Endothelial cell of umbilical vein (primary cell): Measurements from ENCODE around the gene KRTAP10-2.

ENCODE experiments used
- FOS ChIP-seq: IDR thresholded peaks from 2 replicates; pipeline ENCODE4 v1.6.1; 2011; ENCODE audit warnings: mild to moderate bottlenecking, low read length, moderate library complexity, borderline replicate concordance; ENCODE audit not compliant: insufficient read depth
- POLR2A ChIP-seq: IDR thresholded peaks from 2 replicates; pipeline ENCODE4 v1.6.1; 2012; ENCODE audit warnings: low read depth, mild to moderate bottlenecking, control low read depth, low read length
- TF ChIP-seq, protein P1 (sequence below): IDR thresholded peaks from 2 replicates; pipeline ENCODE4 v1.6.1; 2011; ENCODE audit not compliant: insufficient read depth, insufficient read length
- TF ChIP-seq, protein P2 (sequence below), 2 donors: IDR thresholded peaks; 1 replicate in 1 of 2; 2 replicates in 1 of 2; pipeline ENCODE4 v1.5.1; 2011; ENCODE audit warnings: low read length in 2 of 2, mild to moderate bottlenecking in 2 of 2, moderate library complexity in 2 of 2, control low read depth in 1 of 2, inconsistent platforms in 1 of 2, low read depth in 1 of 2; ENCODE audit not compliant: insufficient read depth in 1 of 2; ENCODE audit errors: extremely low read depth in 1 of 2

DNA sequence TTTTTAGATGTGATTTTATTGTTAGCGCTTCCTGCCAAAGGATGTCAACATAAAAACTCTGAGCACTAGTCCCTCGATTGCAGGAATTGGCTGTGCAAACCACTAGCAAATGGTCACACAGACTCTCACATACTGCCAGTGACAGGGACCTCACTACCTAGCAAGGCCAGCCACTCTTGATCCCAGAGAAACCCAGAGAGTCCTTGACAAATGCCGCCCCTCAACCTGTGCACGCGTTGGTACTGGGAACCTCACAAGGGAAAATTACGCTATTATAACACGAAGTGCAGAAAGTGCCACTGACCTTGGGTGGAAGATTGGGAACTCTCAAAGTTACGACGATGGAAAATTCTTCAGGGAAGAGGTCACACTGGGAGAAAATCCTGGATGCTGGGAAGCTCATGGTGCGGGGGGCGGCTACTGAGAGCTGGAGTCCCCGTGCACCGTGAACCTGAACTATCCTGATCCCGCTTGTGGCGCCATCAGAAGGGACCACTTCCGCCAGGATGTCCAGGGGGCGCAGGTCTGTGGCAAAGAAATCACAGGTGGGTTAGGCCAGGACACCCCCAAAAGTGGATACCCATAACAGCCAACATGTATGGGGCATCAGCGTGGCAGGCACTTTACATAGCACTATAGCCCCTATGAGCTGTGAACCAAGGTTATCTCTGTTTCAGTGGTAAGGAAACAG is 16.3 kb upstream of the KRTAP10-2 start:
- TF ChIP-seq, protein P1, sequence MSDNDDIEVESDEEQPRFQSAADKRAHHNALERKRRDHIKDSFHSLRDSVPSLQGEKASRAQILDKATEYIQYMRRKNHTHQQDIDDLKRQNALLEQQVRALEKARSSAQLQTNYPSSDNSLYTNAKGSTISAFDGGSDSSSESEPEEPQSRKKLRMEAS = no peak
- TF ChIP-seq, protein P2, sequence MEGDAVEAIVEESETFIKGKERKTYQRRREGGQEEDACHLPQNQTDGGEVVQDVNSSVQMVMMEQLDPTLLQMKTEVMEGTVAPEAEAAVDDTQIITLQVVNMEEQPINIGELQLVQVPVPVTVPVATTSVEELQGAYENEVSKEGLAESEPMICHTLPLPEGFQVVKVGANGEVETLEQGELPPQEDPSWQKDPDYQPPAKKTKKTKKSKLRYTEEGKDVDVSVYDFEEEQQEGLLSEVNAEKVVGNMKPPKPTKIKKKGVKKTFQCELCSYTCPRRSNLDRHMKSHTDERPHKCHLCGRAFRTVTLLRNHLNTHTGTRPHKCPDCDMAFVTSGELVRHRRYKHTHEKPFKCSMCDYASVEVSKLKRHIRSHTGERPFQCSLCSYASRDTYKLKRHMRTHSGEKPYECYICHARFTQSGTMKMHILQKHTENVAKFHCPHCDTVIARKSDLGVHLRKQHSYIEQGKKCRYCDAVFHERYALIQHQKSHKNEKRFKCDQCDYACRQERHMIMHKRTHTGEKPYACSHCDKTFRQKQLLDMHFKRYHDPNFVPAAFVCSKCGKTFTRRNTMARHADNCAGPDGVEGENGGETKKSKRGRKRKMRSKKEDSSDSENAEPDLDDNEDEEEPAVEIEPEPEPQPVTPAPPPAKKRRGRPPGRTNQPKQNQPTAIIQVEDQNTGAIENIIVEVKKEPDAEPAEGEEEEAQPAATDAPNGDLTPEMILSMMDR (IDR thresholded peaks at IDR 0.05; ENCODE audit: extremely low read depth in 1 of 2, insufficient read depth in 1 of 2, low read depth in 1 of 2, low read length in 2 of 2) = no peak
- TF ChIP-seq POLR2A (no peak), FOS (no peak)
